Stimulated activated CD4-positive, alpha-beta T cell treated with anti-CD3 and anti-CD28 coated beads, TNF-alpha, amount 100 ng/mL, for 24 hours (primary cell): ENCODE measurements around the gene FARS2.

Source experiments
- DNase-seq, 3 experiments: peaks; one replicate each; pipeline ENCODE4 v3.0.0-alpha.2; 2020; ENCODE audit warnings: low read depth in 3 of 3

FARS2 gene

DNA sequence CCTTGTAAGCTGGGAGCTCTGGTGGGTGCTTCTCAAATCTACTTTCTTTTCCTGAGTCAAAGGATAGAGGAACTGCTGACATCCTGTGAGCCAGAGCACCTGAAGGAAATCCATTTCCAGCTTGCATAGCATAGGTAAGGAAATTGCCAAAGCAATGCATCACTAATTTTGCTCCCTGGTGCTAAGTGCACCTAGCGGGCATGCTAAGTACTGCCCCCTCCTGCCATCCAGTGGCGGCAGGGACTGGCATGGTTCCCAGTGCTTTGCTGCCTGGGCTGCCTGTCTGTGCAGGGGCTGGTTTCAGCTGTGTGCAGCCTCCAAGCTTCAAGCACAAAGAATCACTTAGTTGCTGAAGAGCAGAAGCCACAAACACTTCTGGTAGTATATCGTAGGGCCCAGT lies 63.9 kb downstream of the FARS2 start:
- DNase-seq = no peak

DNA sequence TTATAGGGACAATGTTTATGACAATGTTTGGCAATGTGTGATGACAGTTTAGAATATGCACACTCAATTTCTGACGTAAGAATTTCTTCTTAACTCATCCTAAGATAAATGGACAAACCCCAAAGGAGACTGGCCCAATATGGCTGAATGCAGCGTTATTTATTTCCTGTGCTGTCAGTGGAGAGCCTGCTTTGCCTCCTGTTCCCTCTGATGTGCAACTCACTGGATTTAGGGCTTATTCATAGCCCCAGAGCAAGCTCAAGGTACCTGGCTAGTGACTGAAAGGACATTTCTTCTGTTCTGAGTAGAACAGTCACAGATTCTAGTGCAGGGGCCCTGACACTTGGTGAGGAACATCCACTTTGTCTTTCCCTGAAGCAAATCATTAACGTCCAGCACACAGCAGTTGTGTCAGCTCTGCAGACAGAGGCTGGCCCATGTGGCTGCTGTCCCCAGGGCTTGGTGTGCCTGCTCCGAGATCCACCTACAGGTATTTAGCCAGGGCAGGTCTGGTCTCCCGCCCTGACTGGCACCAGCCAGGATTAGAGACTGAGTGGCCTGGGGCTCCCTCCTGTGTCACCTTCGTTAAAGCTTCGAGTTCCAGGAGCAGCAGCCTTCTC lies 64.8 kb downstream of the FARS2 start:
- DNase-seq = no peak

DNA sequence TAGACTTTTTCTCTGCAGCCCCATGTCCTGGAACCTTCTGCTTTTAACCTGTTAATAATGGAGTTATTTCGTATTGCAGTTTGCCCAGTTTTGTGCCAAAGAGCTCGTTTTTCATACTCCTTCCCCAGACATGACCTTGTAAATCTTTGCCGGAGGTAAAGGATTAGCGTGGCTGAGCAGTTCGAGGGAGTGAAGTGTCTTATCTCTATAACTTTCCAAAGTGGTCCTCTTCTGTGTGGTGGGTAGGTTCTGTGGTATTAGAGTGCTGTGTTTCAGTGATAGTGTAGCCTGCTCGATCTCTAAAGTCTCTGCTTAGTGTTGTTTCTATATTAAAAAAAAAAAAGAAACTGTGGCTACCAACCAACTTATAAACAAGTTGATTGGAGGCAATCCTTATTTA lies 67.5 kb downstream of the FARS2 start:
- DNase-seq = no peak

DNA sequence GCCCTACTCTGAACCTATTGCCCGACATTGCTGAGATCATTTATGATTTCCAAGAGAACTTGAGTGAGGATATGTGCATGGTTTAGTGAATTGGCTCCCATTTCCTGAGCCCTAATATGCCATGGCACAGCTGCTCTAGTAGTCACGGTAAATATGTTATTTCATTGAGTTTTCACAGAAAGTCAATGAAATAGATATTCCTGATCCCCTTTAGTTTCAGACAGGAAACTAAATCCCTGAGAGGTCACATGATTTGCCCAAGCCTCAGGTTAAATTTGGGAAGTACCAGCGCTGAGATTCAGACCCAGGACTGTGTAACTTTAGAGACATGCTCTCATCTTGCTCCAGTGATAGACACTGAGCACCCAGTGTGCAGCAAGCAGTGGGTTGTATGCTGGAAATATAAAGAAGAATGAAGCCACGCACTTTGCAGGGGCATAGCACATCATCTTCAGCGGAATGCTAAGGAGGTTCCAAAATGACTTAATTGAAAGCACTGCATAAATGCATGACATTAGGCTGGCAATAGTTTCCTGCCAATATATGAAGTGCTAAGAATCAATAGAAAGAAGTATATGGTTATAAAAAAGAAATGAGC lies 70.6 kb downstream of the FARS2 start:
- DNase-seq = no peak

DNA sequence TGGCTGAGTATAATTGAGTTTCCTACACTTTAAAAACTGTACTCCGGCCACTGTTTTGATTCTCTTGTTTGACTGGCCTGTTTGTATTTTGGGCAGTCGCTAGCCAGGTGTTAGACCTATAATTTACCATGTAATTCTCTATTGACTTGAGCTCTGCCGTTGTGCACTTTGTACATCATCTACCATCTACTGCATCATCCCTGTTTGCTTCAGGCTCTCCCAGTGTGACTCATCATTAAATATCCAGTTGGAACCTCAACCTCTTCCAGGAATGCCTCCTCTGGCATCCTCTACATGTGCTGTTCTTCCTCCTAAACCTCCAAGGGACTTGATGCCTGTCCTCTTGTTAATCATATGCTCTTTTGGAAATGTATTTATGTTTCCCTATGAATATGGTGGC lies 72.3 kb downstream of the FARS2 start:
- no peak for DNase-seq

DNA sequence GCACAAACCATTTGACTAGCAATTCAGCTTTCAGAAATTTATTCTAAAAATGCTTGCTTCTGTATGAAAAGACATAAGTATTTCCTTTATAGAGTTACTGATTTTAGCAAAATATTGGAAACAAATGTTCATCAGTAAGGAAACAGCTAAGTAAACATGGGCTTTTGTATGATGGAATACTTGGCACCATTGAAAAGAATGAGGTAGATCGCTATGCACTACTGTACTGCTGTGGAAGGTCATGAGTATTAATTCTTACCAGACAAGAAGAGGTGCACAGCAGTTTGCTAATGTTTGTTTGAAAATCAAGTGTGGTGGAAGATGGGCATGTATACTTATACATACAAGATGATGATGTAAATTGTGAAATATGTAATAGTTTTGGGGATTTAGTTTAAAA lies 73.0 kb downstream of the FARS2 start:
- no peak for DNase-seq

DNA sequence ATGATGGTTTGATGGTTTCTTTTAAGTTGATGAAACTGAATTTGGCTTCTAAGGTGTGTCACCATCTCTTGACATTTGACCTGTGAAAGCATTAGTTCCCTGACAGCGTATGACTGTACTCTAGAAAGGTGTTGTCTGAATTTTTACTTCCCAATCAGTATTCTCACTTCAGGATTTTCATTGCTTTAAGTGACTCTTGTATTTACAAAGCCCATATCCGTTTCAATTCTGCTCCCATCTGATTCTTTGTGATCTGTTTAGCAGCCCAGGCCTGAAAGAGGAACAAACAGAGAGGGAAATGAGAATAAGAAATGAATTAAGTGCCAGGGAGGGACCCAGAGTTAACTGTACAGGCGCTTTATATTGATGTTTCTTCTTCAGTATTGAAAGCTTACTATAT lies 73.7 kb downstream of the FARS2 start:
- DNase-seq = no peak

DNA sequence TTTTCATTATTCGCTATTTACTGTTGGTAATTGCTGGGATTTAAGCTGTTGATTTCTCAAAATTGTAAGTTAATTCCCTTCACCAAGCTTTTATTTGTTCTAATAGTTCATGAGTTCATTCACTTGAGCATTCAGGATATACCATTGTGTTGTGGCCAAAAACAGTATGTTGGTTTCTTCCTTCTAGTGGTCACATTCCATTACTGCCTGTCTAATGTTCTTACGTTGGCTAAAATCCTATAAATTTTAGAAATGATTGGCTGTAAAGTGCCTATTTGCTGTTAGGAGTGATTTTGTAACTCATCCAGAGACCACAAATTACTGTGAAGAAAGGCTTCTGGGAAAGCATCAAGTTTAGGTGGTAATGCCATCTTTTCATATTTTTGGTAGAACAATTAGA lies 76.3 kb downstream of the FARS2 start:
- DNase-seq = no peak

DNA sequence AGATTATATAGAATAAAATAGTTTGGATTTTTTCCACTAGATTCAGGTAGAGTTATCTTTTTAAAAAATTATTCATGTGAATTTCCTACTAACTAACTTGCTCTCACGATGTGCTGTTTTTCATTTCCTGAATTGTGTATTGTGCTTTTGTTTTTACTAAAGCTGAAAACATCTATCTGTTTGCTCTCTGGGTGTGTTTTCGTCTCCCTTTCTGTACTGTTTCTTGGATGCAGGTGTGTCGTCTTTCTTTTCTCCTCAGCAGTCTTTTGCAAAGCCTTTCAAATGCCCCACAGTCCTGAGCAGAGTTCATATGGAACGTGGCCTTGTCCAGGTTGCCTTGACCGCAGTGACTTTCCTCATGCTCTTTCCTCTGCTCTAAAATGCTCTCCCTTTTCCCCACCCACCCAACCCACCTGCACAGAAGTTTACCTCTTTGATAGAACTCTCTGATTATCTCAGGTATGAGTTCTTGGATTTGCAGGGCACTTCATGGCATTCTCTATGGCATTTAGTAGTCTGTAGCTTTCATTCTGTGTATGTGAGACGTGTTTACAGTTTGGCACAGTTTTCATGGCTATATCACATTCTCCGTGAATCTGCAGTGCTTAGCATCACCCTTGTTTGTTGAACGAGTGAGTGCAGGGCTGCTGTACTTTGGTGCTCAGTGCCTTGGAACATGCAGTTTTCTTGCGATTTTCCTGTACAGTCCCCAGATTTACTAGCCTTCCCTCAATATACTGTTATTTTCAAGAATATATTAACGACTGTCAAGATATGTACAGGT lies 77.1 kb downstream of the FARS2 start:
- no peak for DNase-seq

DNA sequence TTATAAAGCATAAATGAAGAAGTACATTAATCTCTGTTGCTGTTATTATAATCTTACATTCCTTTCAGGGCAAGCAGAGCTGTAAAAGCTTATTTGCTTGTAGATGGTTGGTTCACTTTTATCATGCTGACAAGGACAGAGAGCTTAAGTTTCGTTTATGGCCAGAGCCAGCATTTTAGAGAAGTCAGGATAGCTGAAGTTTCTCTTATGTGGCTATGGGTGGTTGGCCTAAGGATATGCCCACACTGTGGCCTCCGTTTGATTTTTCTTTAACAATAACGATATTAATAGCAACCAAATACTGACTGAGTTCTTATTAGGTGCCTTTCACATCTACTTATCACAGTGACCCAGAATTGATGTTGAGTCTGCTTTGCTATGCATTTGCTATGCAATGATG lies 78.5 kb downstream of the FARS2 start:
- DNase-seq = no peak

DNA sequence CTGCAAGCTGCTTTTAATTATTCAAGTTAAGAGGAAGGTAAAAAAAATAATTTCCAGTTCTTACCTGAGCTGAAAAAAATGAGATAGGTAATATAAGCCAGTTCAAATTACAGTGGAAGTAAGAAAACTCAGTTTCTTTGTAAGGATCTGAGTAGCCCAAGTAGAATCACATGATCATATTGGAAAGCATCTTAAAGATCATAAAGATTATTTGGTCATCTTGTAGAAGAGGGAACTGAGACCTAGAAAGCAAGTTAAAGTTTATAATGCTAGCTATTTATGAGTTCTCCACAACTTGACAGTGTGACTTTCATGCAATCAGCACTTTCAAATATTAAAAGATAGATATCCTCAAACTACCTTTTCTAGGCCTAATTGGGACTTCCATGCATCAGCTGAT lies 80.5 kb downstream of the FARS2 start:
- DNase-seq = no peak

DNA sequence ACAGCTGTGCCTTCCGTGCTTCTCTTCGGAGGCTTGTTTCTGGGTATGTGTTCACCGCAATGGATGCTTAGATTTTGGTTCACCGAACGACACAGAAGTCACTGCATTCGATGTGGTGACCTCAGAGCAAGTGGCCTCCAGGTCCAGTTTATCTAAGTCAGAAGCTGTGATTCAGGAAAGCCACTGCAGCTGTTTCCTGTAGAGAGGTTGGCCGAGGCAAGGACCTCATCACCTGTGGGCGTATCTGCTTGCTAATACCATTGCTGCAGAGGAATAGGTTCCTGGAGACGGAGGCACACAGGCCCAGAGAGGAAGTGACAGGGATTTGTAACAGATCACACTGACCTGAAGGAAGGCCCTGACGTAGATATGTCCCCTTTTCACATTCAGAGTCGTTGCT lies 82.7 kb downstream of the FARS2 start:
- DNase-seq = no peak

DNA sequence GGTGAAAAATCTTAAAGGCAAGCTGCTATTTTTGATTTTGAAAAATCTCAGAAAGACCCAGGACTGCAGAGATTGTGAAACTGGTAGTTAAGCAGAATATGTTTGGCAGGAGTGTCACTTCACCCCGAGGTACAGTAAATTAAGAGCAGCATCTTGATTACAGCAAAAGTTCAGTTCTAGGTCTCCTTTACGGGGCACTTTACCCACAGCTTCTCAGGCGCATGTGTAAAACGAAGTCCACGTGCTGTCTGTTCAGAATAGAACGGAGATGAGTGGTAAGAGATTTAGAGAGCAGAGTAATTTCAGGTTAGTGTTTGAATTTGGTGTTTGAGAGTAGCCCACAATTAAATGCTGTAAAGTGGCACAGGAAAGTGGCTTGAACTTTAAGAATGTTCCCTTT lies 84.0 kb downstream of the FARS2 start:
- no peak for DNase-seq

DNA sequence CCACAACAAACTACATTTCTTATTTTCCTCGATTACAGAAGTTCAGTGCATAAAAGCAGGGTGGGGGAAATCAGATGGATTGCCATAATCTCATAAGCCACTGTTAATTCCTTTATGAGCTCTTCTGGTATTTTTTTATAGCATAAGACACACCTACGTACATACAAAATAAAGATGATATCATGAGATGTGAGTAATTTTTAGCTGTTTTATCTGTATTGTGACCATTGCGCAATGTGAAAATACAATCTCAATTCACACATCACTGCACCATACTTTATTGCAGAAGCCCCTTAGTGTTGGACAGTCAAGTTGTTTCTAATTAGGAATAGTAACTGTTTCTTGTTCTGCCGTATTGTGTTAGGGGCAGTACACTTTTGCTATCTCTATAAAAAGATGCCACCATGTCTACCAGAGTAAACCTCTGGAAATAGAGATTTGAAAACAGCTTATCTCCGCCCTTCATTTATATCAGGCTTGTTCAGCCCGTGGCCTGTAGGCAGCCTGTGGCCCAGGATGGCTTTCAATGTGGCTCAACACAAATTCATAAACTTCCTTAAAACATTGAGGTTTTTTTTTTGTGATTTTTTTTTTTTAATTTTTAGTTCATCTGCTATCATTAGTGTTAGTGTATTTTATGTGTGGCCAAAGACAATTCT lies 90.4 kb downstream of the FARS2 start:
- DNase-seq = no peak

DNA sequence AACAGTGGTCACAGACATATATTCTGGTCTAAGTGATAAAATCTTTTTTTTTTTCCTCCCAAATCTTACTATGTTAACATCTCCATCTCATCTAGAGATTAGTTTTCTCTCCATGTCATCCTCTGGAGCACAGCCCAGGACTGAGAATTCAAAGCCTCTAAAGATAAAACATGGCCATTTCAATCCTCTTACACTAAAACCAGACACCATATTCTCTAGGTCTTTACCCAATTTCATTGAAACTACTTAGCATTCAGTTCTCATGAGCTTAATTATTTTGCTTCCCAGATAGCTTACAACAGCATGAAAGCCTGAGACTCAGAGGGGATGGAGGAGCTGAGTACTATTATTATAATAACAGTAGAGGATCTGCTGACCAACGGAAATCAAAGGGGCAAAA lies 92.7 kb downstream of the FARS2 start:
- DNase-seq = no peak

DNA sequence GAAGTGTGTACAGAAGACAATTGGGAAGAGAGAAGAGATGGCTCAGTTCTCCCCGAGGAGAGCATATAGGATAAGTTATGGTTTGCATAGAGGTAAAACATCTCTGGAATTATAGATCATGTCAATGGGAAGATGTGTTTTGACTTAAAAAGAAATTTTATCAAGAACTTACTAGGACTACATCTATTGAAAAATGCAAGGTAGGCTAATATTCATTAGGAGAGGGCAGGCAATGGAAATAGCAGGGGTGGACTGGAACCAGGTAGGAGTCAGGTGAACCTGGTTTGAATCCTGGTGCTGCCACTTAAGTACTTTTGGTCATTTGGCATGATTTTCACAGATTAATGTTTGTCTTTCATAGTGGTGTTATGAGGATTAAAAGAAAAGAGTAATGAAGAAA lies 96.2 kb downstream of the FARS2 start:
- DNase-seq = no peak

DNA sequence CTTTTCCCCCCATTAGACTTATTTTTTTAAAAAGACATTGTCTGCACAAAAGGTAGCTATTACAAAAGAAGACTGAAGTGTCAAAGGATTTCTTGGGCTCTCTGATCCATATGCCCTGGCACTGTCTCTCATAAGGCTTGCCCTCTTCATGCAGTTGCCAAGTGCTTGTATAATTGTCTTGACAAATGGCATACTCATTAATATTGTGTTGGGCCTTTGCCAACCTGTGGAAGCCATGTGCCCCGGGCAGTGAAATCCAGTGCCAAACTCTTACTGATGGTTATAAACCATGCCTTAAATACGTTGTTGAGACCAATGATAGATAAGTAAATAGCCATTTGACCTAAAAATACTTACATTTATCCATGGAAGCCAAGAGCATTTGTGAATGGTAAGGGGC lies 98.1 kb downstream of the FARS2 start:
- no peak for DNase-seq

DNA sequence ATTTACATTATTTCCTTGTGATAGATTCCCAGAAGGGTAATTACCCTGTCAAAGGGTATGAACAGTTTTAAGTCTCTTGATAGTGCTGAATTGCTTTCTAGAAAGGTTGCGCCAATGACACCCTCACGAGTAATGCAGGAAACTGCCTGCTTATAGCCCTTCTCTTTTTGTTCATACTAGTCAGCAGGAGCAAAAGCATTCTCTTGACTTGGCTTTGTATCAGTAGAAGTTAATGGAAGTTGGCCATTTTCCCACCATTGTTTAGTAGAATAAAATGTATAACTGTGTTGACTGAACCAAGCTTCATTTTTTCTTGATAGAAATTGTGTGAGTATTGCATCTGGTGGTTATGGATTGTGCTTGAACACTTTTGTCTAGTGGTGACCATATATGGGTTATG lies 100.1 kb downstream of the FARS2 start:
- no peak for DNase-seq

DNA sequence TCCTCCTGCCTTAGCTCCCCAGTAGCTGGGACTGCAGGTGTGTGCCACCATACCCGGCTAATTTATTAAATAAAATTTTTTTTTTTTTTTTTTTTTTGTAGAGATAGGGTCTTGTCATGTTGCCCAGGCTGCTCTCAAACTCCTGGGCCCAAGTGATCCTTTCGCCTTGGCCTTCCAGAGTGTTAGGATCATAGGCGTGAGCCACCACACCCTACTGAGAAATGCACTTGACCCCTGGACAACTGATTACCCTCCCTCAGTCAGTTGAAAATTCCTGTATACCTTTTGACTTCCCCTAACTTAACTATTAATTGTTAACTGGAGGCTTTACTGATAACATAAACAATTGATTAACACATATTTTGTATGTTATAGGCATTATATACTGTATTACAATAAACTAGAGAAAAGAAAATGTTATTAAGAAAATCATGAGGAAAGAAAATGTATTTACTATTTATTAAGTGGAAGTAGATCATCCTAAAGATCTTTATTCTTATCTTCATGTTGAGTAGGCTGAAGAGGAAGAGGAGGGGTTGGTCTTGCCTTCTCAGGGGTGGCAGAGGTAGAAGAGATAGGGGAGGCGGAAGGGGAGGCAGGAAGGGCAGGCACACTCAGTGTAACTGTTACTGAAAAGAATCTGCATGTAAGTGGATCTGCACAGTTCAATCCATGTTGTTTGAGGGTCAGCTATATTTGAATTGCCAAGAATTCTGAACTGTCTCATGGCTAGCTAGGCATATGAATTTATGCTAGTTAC lies 104.3 kb downstream of the FARS2 start:
- DNase-seq = no peak

DNA sequence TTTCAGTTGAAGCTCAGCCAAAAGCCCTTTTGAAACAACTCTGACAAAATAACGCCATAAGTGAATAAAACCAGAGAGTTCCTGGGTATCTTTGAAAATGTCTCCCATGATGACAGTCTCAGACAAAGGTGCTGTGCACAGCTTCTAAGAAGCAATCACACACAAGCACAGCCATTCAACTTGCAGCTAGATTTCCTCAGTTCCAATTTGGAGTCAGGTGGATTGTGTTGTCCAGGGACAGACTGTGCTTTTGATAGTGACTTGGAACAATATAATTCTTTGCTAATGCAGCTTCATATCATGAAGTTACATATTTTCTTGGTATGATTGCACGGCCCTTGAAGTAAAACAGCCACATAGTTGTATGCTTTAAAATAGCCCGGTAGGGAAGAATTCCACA lies 105.6 kb downstream of the FARS2 start:
- no peak for DNase-seq

DNA sequence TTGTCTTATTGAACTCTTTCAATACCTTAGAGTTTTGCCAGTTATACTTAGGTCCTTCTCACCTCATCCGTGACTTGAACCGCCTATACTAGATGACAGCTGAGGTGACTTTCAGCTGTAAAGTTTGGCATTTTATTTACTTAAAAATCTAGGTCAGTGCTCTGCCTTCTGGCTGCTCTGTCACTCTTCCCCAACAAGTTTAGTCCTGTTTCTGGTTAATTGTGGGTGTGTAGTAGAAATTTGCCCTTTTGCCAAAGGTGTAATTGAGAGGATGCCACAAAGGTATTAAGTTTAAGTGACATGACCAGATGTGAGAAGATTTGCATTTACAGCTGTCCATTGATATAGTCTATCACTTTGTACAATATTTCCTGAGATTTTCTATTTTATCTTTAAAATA lies 106.2 kb downstream of the FARS2 start:
- no peak for DNase-seq

DNA sequence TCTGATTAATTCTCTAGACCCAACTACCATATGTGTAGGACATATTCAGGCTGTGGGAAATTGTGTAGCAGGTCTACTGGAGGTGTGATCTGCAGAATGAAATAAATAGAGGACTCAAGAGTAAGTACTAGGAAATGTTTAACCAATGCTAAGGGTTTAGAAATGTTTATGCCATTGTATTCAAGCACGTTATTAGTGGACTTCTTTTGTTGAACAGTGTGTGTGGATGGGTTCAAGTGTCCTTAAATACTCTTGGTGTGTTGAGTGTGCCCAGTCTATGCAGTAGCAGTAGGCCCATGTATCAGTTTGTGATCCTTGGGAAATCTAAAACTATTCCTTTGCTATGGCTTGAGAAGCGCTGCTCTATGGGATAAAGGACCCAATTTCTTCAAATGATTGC lies 112.1 kb downstream of the FARS2 start:
- no peak for DNase-seq
